HG03108 (cell line): ENCODE data around the gene PCNX1.

Source experiments
- ATAC-seq: cut with Tn5 transposase; IDR thresholded peaks from one replicate; pipeline ENCODE4 v1.9.1; 2021; ENCODE audit warnings: moderate library complexity; ENCODE audit not compliant: unreplicated experiment

The PCNX1 gene

DNA sequence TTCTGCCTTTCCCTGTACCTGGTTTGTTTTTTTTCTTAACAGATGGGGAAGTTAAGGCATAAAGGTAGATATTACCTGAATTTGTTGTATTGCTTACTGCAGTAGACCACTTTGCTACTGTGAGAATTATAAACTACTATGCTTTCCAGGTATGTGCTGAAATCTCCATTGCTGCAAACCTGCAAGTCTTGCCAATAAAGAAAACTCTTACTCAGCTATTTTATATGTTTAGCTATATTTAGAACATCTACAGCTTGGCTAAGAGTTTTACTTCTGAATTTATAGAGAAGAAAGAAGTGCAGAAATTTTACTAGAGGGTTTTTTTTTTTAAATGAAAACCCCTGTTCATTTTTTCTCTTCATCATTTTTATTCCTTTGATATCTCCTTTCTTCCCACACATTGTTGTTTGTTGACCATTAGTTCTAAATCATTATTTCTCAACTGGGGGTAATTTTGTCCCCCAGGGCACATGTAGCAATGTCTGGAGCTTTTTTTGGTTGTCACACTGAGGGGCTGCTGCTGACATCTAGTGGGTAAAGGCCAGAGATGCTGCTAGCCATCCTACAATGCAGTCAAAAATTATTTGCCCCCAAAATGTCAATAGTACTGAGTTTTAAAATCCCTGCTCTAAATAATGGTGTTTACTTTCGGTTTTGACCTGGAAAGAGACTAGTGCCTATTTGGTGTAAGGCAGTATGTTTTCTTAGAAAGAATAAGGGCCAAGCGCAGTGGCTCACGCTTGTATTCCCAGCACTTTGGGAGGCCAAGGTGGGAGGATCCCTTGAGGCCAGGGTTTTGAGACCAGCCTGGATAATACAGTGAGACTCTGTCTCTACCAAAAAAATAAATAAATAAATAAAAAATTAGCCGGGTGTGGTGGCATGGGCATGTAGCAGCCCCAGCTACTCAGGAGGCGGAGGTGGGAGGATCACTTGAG is 48.6 kb downstream of the PCNX1 start:
- no peak for ATAC-seq

DNA sequence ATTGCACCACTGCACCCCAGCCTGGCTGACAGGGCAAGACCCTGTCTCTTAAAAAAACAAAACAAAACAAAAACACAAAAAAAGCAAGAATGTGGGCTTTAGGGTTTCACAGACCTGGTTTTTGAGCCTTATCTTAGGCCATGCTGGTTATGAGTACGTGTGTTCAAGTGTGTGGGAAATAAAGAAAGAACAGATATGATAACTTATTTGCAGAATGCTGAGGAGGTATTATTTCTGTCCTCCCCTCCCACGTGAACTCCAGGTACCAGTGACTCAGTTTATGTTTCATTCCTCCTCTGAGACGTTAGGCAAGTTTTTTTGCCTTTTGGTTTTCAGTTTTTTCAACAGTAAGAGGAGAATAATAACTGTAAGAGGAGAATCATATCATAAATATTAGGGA is 49.3 kb downstream of the PCNX1 start:
- no peak for ATAC-seq

DNA sequence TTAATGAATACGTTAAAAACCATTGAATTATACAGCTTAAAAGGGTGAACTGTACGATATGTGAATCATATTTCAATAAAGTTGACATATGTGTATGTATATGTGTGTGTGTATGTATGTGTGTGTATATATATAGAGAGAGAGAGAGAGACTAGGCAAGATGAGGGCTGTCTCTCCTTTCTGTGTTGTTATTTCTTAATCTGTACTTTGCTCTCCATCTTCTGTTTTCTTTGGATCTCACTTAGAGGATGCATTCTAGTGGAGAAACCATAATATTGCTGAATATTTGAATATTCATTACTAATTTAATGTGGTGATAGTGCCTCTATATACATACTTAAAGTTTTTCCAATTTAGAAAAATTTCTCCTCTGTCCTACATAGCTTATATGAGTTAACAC is 50.5 kb downstream of the PCNX1 start:
- no peak for ATAC-seq

GRCh38 chr14:70962935-70963334 is 55.7 kb downstream of the PCNX1 start:
- ATAC-seq: no peak

GRCh38 chr14:70964492-70964891 is 57.2 kb downstream of the PCNX1 start:
- ATAC-seq: no peak

GRCh38 chr14:70971560-70971959 is 64.3 kb downstream of the PCNX1 start:
- no peak for ATAC-seq

DNA sequence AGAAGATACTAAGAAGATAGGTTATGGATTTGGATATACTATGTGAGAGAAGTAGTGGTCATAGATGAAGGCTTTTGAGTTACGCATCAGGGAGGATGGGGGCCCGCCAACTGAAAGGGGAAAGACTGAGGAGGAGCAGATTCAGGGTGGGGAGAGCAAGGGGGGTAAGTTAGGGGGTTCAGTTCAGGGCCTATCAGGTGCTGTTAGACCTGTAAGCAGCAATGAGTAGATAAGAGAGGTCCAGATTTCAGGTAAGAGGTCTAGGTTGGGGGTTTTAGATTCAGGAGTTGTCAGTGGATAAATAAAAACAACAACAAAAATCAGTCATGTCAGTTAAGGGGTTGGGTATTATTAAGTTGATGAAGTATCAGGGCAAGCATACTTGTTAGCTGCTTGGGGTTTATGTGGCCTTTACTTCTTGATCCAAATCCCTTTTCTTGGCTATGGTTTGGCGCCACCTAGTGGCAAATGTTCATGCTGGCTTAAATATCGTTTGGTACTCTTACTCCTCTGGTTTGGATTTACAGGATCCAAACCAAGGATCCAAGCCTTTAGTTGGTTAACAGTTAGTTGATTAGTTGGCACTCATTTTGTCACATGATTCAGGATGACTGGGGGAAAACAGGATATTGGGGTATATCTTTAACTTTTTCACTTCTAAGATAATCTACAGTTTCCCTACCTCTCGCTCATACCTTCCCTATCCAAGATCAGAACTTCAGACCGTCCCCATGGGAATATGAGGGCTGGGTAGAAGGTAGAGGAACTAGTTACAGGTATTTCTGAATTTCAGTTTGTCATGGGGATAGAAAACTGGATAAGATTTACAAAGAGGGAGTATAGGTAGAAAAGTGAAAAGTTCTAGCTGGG is 65.1 kb downstream of the PCNX1 start:
- ATAC-seq: no peak

DNA sequence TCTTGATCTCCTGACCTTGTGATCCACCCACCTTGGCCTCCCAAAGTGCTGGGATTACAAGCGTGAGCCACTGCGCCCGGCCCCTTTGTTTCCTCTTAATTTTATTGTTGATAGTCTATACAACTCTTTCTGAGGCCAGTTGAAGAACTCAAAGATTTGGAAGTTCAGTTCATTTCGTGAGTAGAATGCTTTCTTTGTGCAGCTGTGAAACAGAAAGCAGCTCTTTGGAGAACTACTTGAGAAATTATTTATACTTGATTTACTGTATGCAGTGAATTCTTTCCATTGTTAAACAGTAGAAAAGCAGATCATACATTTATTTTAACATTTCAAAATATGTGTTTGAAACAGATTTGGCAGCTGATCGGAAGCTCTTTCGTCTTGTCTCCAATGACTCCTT is 69.3 kb downstream of the PCNX1 start:
- no peak for ATAC-seq

- no peak for ATAC-seq
Measured at GRCh38 chr14:70981000-70981952, 74.0 kb downstream of the PCNX1 start.

GRCh38 chr14:70982200-70982599 is 74.9 kb downstream of the PCNX1 start:
- ATAC-seq: no peak

DNA sequence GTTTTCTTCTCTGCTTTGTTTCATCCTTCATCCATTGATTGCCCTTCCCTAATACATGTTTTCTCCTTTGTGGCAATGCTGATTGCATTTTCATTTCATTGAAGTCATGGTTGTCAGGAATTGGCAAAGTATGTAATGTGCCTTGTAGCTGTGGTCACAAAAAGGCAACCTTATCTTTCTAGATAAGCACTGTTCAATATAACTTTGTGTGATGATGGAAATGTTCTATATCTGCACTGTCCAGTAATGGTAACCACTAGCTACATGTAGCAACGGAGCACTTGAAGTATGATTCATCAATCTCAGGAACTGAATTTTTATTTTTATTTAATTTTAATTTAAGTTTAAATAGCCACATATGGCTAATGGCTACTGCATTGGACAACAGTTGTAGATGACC is 79.8 kb downstream of the PCNX1 start:
- no peak for ATAC-seq

DNA sequence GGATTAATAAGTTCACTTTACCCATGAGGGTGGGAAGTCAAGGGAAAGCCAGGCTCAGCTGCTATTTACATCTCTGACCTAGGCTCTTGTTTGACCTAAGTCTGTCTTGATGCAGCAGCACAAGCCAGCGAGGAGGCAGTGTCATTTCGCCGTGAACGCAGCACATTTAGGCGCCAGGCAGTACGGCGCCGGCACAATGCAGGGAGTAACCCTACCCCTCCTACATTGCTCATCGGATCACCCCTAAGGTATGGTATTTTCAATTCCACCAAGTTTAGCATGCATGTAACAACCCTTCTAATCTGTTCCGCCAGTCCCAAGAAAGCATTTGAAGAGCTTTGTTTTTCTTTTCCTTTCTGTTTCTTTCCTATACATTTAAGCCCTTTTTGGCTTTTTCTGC is 81.2 kb downstream of the PCNX1 start:
- ATAC-seq: no peak

GRCh38 chr14:70993931-70994330 is 86.7 kb downstream of the PCNX1 start:
- no peak for ATAC-seq

DNA sequence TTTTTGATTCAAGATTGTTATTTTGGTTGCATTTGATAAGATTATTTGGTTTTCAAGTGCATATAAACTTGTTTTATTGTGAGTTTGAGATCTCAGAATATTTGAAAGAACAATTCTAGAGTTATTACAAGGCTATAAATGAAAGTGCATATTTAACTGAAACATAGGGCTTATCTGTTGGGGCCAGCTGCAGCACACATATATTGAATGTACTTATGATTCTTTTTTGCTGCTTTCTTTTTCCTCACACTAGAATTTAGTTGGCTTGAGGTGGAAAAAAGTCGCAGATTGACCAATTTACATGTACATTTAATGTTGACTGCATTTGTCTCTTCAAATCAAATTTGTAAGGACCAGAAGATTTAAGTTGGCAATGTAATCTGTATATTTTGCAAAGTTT is 88.0 kb downstream of the PCNX1 start:
- no peak for ATAC-seq

- no peak for ATAC-seq
Measured at GRCh38 chr14:70995671-70996070, 88.4 kb downstream of the PCNX1 start.

DNA sequence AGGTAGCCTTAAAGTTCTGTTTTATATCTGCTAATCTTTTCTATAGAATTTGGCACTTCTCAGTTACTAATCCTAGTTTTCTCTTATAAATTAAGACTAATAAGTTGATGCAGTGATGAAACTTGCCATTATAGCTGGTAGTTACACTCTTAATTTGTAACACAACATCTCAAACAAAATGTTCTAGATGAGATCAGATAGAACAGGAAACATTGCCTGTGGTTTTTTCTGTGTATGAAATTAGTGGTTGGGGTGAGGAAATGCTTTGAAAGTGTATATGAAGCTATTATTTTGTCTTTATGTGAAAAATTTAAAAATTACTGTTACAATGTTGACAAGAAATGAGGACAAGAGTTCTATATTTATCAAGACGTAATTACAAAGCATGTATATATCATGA is 91.9 kb downstream of the PCNX1 start:
- ATAC-seq: no peak

GRCh38 chr14:71000091-71000490 is 92.8 kb downstream of the PCNX1 start:
- ATAC-seq: no peak

DNA sequence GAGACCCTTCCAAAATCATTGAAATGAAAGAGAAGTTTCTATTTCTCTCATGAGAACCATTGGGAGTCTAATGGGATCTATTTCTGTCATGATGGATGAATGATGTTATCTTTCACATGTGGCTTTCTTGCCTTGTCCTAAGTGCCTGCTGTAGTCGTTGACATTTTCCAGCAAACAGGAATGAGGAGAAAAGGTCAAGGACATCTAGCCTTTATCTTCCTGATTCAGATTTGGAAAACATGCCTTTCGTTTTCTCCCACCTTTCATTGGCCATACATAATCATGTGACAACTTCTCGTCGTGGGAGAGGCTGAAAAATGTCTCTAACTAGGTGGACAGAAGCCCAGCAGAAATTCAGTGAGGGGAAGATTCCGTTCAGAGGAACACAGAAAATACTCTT is 94.5 kb downstream of the PCNX1 start:
- ATAC-seq: no peak

DNA sequence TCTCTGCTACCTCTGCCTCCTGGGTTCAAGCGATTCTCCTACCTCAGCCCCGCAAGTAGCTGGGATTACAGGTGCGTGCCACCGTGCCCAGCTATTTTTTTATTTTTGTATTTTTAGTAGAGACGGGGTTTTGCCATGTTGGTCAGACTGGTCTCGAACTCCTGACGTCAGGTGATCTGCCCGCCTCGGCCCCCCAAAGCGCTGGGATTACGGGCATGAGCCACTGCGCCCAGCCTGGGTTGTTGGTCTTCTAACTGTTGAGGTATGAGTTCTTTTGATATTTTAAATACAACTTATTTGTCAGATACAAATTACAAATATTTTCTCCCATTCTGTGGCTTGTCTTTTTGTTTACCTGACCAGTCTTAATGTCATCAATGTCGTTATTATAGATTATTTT is 95.9 kb downstream of the PCNX1 start:
- no peak for ATAC-seq

- ATAC-seq: no peak
Measured at GRCh38 chr14:71004481-71004880, 97.2 kb downstream of the PCNX1 start.

GRCh38 chr14:71005076-71005475 is 97.8 kb downstream of the PCNX1 start:
- ATAC-seq: no peak
